A549 (cell line): Measurements from ENCODE around the gene JARID2. TPM values are rescaled to one million over a fixed set of nuclear protein-coding genes. Genes with fewer than 3 reads are reported as not detected.

Experiments
- ATAC-seq, 2 experiments: fragments of 200-7000 bp in 1 of 2; fragments of >200 bp in 1 of 2; cut with Nextera tagmentation in 1 of 2; cut with Tn5 transposase in 1 of 2; 3 replicates each; pipeline versions ENCODE4 v1.8.0 to v1.9.1; 2018 to 2020; ENCODE audit warnings: mild to moderate bottlenecking in 1 of 2, moderate library complexity in 1 of 2
- CTCF ChIA-PET: fragments of 300-600 bp; sonication (Branson Sonifier 250); formaldehyde crosslinking; extraction: SDS; loops from one replicate; lab custom pipeline; 2021; ENCODE audit warnings: antibody characterized with exemption, inconsistent platforms; lab: Yijun Ruan, JAX
- POLR2A ChIA-PET: fragments of 350-600 bp; formaldehyde crosslinking; extraction: SDS; loops from one replicate; lab custom pipeline; 2021; ENCODE audit warnings: antibody characterized with exemption, inconsistent platforms; lab: Yijun Ruan, JAX
- DNase-seq, 2 experiments: peaks; one replicate each; pipeline versions ENCODE4 v3.0.0 to v3.0.0-alpha.2; 2011 to 2016; ENCODE audit warnings: low read depth in 1 of 2, low spot score in 1 of 2
- FAIRE-seq: peaks from 2 replicates; lab custom pipeline; 2011; peaks lifted over from hg19 to GRCh38; lab: Jason Lieb, UNC
- H3K27ac ChIP-seq, 2 experiments: fragments of >200 bp; sonication (Bioruptor Twin); formaldehyde crosslinking; 3 replicates each; pipeline ENCODE4 v1.5.1; 2016 to 2017
- H3K4me1 ChIP-seq: fragments of >200 bp; sonication (Bioruptor Twin); formaldehyde crosslinking; 3 replicates; pipeline ENCODE4 v1.6.1; 2016
- H3K4me2 ChIP-seq: fragments of >200 bp; sonication (Bioruptor Twin); formaldehyde crosslinking; 3 replicates; pipeline ENCODE4 v1.6.1; 2016
- H3K4me3 ChIP-seq: fragments of >200 bp; sonication (Bioruptor Twin); formaldehyde crosslinking; 3 replicates; pipeline ENCODE4 v1.5.1; 2016
- H3K9me3 ChIP-seq: fragments of >200 bp; sonication (Bioruptor Twin); formaldehyde crosslinking; 3 replicates; pipeline ENCODE4 v1.6.1; 2016
- CBX2 ChIP-seq: fragments of 200-600 bp; sonication (generic); IDR thresholded peaks from 2 replicates; pipeline ENCODE4 v1.6.1; 2016; ENCODE audit warnings: low read depth, mild to moderate bottlenecking, borderline replicate concordance
- CEBPB ChIP-seq, 2 experiments: fragments of >200 bp in 1 of 2; sonication (Bioruptor Twin) in 1 of 2; formaldehyde crosslinking in 1 of 2; IDR thresholded peaks; 2 replicates each; pipeline ENCODE4 v1.6.1; 2012 to 2016
- CHD2 ChIP-seq: fragments of 150-350 bp; IDR thresholded peaks from 2 replicates; pipeline ENCODE4 v1.6.1; 2014; ENCODE audit warnings: low read length; ENCODE audit not compliant: partially characterized antibody
- FOSL2 ChIP-seq, 2 experiments: fragments of 450-650 bp in 1 of 2; fragments of >200 bp in 1 of 2; sonication (Bioruptor Twin) in 1 of 2; formaldehyde crosslinking; IDR thresholded peaks; 2 replicates each; pipeline versions ENCODE4 v1.5.0 to v1.6.1; 2016 to 2020; ENCODE audit warnings: mild to moderate bottlenecking in 1 of 2, moderate library complexity in 1 of 2
- JUNB ChIP-seq: fragments of >200 bp; sonication (Bioruptor Twin); formaldehyde crosslinking; IDR thresholded peaks from 2 replicates; pipeline ENCODE4 v1.6.1; 2016
- MAZ ChIP-seq: fragments of 150-350 bp; IDR thresholded peaks from 2 replicates; pipeline ENCODE4 v1.6.1; 2014; ENCODE audit warnings: antibody characterized with exemption, low read depth, low read length, borderline replicate concordance
- NPAS2 ChIP-seq: fragments of 250-450 bp; sonication (Bioruptor Pico); IDR thresholded peaks from 2 replicates; pipeline ENCODE4 v1.8.0; 2022; ENCODE audit warnings: mild to moderate bottlenecking, moderate library complexity, borderline replicate concordance
- POLR2A ChIP-seq: IDR thresholded peaks from 2 replicates; pipeline ENCODE4 v1.6.1; 2012; ENCODE audit warnings: mild to moderate bottlenecking, low read length
- POLR2AphosphoS2 ChIP-seq: conservative IDR thresholded peaks from 2 replicates; pipeline ENCODE4 v1.6.1; 2012; ENCODE audit warnings: low read length, improper control_type of control experiment, inconsistent platforms
- ZC3H11A ChIP-seq: fragments of 450-650 bp; IDR thresholded peaks from 2 replicates; pipeline ENCODE4 v1.6.1; 2014; ENCODE audit warnings: antibody characterized with exemption, mild to moderate bottlenecking
- ZNF302 ChIP-seq: fragments of 250-450 bp; sonication (Bioruptor Pico); IDR thresholded peaks from 2 replicates; pipeline ENCODE4 v1.9.0; 2021; ENCODE audit warnings: inconsistent platforms, mild to moderate bottlenecking, moderate library complexity
- ZSCAN20 ChIP-seq: fragments of 250-450 bp; sonication (Bioruptor Pico); IDR thresholded peaks from 2 replicates; pipeline ENCODE4 v1.8.0; 2022; ENCODE audit warnings: mild to moderate bottlenecking, moderate library complexity
- WGBS: methylation state at CpG from one replicate; pipeline ENCODE4 v1.1.6; 2017; ENCODE audit errors: missing lambda C conversion rate; 5-methylcytosine and 5-hydroxymethylcytosine counted together
- polyA plus RNA-seq, 4 experiments: library from polyadenylated mRNA; depleted of rRNA in 3 of 4; stranded (reverse); fragments of >200 nt; fragmentation: RNase III in 1 of 4; extraction: RNeasy Plus Mini Kit Qiagen cat#74134 plus additional on column Dnase treatment in 1 of 4; gene quantifications; 2 replicates in 3 of 4; 3 replicates in 1 of 4; pipeline ENCODE4 v1.2.3, GENCODE V29; 2011 to 2017
- TF ChIP-seq, protein P1 (sequence below): fragments of >200 bp; sonication (Bioruptor Twin); formaldehyde crosslinking; IDR thresholded peaks from 2 replicates; pipeline ENCODE4 v1.6.1; 2016
- TF ChIP-seq, protein P2 (sequence below): IDR thresholded peaks from 2 replicates; pipeline ENCODE4 v1.6.1; 2012
- TF ChIP-seq, protein P3 (sequence below): fragments of >200 bp; sonication (Bioruptor Twin); formaldehyde crosslinking; IDR thresholded peaks from 3 replicates; pipeline ENCODE4 v1.5.1; 2016
- TF ChIP-seq, protein P4 (sequence below): fragments of >200 bp; sonication (Bioruptor Twin); formaldehyde crosslinking; IDR thresholded peaks from 3 replicates; pipeline ENCODE4 v1.6.1; 2016
- TF ChIP-seq, protein P5 (sequence below): IDR thresholded peaks from 2 replicates; pipeline ENCODE4 v1.6.1; 2012
- TF ChIP-seq, protein P6 (sequence below): fragments of 250-450 bp; sonication (Bioruptor Pico); IDR thresholded peaks from 2 replicates; pipeline ENCODE4 v1.5.0; 2021; ENCODE audit warnings: mild to moderate bottlenecking, moderate library complexity, borderline replicate concordance
- TF ChIP-seq, protein P7 (sequence below): fragments of 150-350 bp; IDR thresholded peaks from 2 replicates; pipeline ENCODE4 v1.6.1; 2014; ENCODE audit warnings: low read depth, mild to moderate bottlenecking, low read length

Gene JARID2
- polyA plus RNA-seq, 2 of the 4 experiments (the other 2 are of a cell fraction) = 7.8 to 8.3 TPM

DNA sequence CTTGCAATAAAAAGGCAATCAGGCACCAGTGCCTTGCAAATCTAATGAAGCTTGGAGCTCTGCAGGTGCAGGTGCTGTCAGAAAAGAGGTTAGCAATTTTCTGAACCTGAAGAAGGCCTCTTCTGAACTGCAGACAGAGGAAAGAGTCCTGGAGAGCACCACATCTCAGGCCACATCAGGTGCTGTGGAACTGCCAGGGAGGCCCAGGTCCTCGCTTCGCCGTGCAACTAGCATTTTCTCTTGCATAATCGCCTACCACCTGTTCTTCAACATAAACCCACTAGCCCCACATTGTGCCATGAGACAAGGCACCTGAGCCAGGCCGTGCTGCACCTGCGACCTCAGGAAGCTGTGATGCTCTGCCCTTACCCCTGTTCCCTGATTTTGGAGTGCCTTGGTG, 229.4 kb downstream of the JARID2 start:
- Histone ChIP-seq H3K4me2 (no peak overlapping the region), H3K27ac (no peak overlapping the region), H3K4me3 (no peak overlapping the region), H3K4me1 (0 out of 3 replicates have a peak, but pooled peaks cover 4% of the 10 kb centered on the region), H3K9me3 (no peaks in the 10 kb centered on the region)
- FAIRE-seq (no peak), ATAC-seq (no peak), DNase-seq (no peak)
- WGBS = 87% methylated on average over 6 of the region's 6 CpGs
- TF ChIP-seq, protein P1, sequence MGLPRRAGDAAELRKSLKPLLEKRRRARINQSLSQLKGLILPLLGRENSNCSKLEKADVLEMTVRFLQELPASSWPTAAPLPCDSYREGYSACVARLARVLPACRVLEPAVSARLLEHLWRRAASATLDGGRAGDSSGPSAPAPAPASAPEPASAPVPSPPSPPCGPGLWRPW = no peak
- ChIA-PET POLR2A (no interaction called here), CTCF (interaction anchor here (1.1 kb wide), 1 partner anchor 148 kb away, joined by 3 read pairs; no protein-coding TSS in a partner anchor)

DNA sequence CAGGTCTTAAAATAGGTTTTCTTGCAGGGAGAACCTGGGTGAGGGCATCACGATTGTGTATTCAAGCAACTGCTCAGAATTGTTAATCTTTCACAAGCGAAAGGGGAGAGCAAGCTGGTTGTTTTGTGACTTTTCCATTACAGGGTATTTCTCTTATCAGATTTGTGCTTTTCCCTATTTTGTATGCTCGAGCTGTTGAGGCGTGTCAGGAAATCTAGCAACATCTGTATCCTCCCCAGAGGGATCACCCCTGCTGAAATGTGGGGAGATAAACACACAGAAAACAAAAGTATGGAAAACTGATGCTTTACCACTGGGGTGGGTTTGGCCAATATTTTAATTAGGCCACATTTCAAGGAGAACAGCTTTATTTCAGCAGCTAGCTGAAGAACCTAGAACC, 230.0 kb downstream of the JARID2 start:
- no peak overlapping the region for H3K4me3 ChIP-seq
- ChIA-PET POLR2A (no interaction called here), CTCF (interaction anchor here (1.1 to 1.3 kb wide), 2 partner anchors 11 to 147 kb away, joined by 3 to 4 read pairs; no protein-coding TSS in a partner anchor)
- H3K4me2 ChIP-seq = no peak overlapping the region
- no peak for FAIRE-seq
- ATAC-seq = no peak
- no peak for TF ChIP-seq CHD2
- no peak for TF ChIP-seq CEBPB (IDR thresholded peaks at IDR 0.05)
- no peak for TF ChIP-seq ZNF302 (CRISPR knock-in tag)
- TF ChIP-seq POLR2AphosphoS2 = no peak
- no peaks in the 10 kb centered on the region for H3K9me3 ChIP-seq
- H3K4me1 ChIP-seq = 0 out of 3 replicates have a peak, but pooled peaks cover 4% of the 10 kb centered on the region
- no peak for DNase-seq
- WGBS = 88% methylated on average over 4 of the region's 4 CpGs
- H3K27ac ChIP-seq = no peak overlapping the region

DNA sequence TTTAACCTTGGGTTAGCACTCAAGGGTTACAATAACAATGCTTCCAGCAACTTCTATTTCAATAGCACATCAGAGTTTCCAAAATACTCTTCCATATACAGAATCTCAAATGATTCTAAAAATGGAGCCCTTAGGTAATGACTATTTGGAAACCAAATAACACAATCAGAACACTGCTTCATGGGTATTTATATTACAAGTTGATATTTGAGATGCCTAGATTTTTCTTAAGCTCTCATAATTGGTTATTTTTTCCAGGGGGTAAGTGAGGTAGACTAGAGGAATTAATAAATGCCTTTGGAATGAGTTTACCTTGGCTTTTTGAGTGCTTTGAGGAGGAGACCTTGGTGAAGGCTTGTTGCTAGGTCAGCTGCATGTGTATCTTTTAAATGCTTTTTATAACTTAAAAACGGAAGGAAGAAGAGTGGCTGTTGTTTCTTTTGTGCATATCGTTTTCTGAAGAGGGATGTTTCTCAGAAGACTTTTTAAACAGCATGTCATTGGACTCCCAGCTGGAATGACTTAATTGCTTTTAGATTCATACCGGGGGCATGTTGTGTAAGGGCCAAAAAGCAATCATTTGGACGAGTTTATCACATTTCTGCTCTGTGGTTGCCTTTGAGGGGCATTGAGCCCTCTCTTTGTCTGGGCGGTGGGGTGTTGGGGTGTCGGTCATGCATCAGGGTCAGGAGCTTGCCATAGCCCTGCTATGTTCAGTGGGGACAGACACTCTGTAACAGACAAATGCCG, 230.9 kb downstream of the JARID2 start:
- ChIA-PET CTCF (interaction anchor here (0.5 to 1.6 kb wide), 6 partner anchors 12 to 1991 kb away, joined by 3 to 6 read pairs (median 3); no protein-coding TSS in a partner anchor), POLR2A (no interaction called here)
- Histone ChIP-seq H3K4me1 (0 out of 3 replicates have a peak, but pooled peaks cover 4% of the 10 kb centered on the region), H3K4me2 (no peak overlapping the region), H3K4me3 (no peak overlapping the region), H3K27ac (no peak overlapping the region), H3K9me3 (no peaks in the 10 kb centered on the region)
- TF ChIP-seq ZSCAN20 (no peak), POLR2A (no peak), JUNB (no peak), FOSL2 (IDR thresholded peaks at IDR 0.05) (no peak), FOSL2 (CRISPR knock-in tag; IDR thresholded peaks at IDR 0.05) (no peak), NPAS2 (no peak), MAZ (no peak), CBX2 (no peak), ZC3H11A (no peak), ZNF302 (CRISPR knock-in tag) (no peak)
- TF ChIP-seq, protein P2, sequence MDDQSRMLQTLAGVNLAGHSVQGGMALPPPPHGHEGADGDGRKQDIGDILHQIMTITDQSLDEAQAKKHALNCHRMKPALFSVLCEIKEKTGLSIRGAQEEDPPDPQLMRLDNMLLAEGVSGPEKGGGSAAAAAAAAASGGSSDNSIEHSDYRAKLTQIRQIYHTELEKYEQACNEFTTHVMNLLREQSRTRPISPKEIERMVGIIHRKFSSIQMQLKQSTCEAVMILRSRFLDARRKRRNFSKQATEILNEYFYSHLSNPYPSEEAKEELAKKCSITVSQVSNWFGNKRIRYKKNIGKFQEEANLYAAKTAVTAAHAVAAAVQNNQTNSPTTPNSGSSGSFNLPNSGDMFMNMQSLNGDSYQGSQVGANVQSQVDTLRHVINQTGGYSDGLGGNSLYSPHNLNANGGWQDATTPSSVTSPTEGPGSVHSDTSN = no peak
- TF ChIP-seq, protein P3, sequence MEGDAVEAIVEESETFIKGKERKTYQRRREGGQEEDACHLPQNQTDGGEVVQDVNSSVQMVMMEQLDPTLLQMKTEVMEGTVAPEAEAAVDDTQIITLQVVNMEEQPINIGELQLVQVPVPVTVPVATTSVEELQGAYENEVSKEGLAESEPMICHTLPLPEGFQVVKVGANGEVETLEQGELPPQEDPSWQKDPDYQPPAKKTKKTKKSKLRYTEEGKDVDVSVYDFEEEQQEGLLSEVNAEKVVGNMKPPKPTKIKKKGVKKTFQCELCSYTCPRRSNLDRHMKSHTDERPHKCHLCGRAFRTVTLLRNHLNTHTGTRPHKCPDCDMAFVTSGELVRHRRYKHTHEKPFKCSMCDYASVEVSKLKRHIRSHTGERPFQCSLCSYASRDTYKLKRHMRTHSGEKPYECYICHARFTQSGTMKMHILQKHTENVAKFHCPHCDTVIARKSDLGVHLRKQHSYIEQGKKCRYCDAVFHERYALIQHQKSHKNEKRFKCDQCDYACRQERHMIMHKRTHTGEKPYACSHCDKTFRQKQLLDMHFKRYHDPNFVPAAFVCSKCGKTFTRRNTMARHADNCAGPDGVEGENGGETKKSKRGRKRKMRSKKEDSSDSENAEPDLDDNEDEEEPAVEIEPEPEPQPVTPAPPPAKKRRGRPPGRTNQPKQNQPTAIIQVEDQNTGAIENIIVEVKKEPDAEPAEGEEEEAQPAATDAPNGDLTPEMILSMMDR = no peak
- TF ChIP-seq, protein P4, sequence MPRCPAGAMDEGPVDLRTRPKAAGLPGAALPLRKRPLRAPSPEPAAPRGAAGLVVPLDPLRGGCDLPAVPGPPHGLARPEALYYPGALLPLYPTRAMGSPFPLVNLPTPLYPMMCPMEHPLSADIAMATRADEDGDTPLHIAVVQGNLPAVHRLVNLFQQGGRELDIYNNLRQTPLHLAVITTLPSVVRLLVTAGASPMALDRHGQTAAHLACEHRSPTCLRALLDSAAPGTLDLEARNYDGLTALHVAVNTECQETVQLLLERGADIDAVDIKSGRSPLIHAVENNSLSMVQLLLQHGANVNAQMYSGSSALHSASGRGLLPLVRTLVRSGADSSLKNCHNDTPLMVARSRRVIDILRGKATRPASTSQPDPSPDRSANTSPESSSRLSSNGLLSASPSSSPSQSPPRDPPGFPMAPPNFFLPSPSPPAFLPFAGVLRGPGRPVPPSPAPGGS = no peak
- TF ChIP-seq, protein P5, sequence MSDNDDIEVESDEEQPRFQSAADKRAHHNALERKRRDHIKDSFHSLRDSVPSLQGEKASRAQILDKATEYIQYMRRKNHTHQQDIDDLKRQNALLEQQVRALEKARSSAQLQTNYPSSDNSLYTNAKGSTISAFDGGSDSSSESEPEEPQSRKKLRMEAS = no peak
- TF ChIP-seq, protein P6, sequence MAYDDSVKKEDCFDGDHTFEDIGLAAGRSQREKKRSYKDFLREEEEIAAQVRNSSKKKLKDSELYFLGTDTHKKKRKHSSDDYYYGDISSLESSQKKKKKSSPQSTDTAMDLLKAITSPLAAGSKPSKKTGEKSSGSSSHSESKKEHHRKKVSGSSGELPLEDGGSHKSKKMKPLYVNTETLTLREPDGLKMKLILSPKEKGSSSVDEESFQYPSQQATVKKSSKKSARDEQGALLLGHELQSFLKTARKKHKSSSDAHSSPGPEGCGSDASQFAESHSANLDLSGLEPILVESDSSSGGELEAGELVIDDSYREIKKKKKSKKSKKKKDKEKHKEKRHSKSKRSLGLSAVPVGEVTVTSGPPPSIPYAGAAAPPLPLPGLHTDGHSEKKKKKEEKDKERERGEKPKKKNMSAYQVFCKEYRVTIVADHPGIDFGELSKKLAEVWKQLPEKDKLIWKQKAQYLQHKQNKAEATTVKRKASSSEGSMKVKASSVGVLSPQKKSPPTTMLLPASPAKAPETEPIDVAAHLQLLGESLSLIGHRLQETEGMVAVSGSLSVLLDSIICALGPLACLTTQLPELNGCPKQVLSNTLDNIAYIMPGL = no peak
- TF ChIP-seq, protein P7, sequence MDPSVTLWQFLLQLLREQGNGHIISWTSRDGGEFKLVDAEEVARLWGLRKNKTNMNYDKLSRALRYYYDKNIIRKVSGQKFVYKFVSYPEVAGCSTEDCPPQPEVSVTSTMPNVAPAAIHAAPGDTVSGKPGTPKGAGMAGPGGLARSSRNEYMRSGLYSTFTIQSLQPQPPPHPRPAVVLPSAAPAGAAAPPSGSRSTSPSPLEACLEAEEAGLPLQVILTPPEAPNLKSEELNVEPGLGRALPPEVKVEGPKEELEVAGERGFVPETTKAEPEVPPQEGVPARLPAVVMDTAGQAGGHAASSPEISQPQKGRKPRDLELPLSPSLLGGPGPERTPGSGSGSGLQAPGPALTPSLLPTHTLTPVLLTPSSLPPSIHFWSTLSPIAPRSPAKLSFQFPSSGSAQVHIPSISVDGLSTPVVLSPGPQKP = no peak
- FAIRE-seq (no peak), DNase-seq (no peak), ATAC-seq (no peak)
- WGBS = 78% methylated on average over 7 of the region's 7 CpGs
